CD4-positive, alpha-beta T cell treated with Interleukin-17A for 4 hours (primary cell): ENCODE results near the gene AK8.

Experiments used
- DNase-seq: peaks from one replicate; pipeline ENCODE4 v3.0.0-alpha.2; 2020; ENCODE audit warnings: mixed read lengths

AK8 gene

GRCh38 chr9:132824951-132825350, 53.1 kb downstream of the AK8 start:
- no peak for DNase-seq

- no peak for DNase-seq
Observed at GRCh38 chr9:132824151-132824550, 53.9 kb downstream of the AK8 start.

GRCh38 chr9:132823370-132824145, 54.5 kb downstream of the AK8 start:
- DNase-seq, result no peak

GRCh38 chr9:132820169-132820944, 57.7 kb downstream of the AK8 start:
- DNase-seq, result no peak

GRCh38 chr9:132818588-132818987, 59.5 kb downstream of the AK8 start:
- DNase-seq, result no peak

GRCh38 chr9:132814937-132815336, 63.1 kb downstream of the AK8 start:
- DNase-seq, result no peak

GRCh38 chr9:132813115-132813771, 64.8 kb downstream of the AK8 start:
- no peak for DNase-seq

GRCh38 chr9:132811985-132812384, 66.1 kb downstream of the AK8 start:
- no peak for DNase-seq

GRCh38 chr9:132810314-132810713, 67.8 kb downstream of the AK8 start:
- DNase-seq, result no peak

GRCh38 chr9:132809677-132810271, 68.3 kb downstream of the AK8 start:
- no peak for DNase-seq

GRCh38 chr9:132808645-132809044, 69.4 kb downstream of the AK8 start:
- DNase-seq, result no peak

GRCh38 chr9:132806723-132807421, 71.2 kb downstream of the AK8 start:
- no peak for DNase-seq

- no peak for DNase-seq
Observed at GRCh38 chr9:132806306-132806705, 71.8 kb downstream of the AK8 start.

GRCh38 chr9:132804576-132805295, 73.3 kb downstream of the AK8 start:
- DNase-seq, result no peak

- no peak for DNase-seq
Observed at GRCh38 chr9:132802121-132802795, 75.8 kb downstream of the AK8 start.

GRCh38 chr9:132801659-132802058, 76.4 kb downstream of the AK8 start:
- no peak for DNase-seq

GRCh38 chr9:132800038-132800648, 77.9 kb downstream of the AK8 start:
- peak; percentile 76 for DNase-seq

GRCh38 chr9:132798817-132799790, 79.0 kb downstream of the AK8 start:
- no peak for DNase-seq

- no peak for DNase-seq
Observed at GRCh38 chr9:132797861-132798659, 80.0 kb downstream of the AK8 start.
